B cell (primary cell): ENCODE results near the gene GRID2. TPM values are rescaled to one million over a fixed set of nuclear protein-coding genes. Genes with fewer than 3 reads are reported as not detected.

Experiments used
- ATAC-seq: fragments of 200-7000 bp; cut with Tn5 transposase; one replicate; pipeline ENCODE4 v1.10.0; 2021; ENCODE audit warnings: low read depth, mild to moderate bottlenecking, moderate number of reproducible peaks, moderate library complexity
- CTCF ChIA-PET: fragments of 350-600 bp; sonication (Branson Sonifier 250); formaldehyde crosslinking; loops from one replicate; lab custom pipeline; 2021; ENCODE audit warnings: antibody characterized with exemption, inconsistent platforms; lab: Charles Lee
- POLR2A ChIA-PET: fragments of 350-600 bp; sonication (Branson Sonifier 250); formaldehyde crosslinking; loops from one replicate; lab custom pipeline; 2021; ENCODE audit warnings: antibody characterized with exemption; lab: Charles Lee
- DNase-seq: peaks from one replicate; pipeline ENCODE4 v3.0.0; 2013
- H2AFZ ChIP-seq: 2 replicates; pipeline ENCODE4 v1.6.1; 2012; ENCODE audit warnings: mild to moderate bottlenecking, low read depth, low read length; ENCODE audit not compliant: insufficient read depth, poor library complexity, severe bottlenecking
- H3K27ac ChIP-seq, 2 donors: 1 replicate in 1 of 2; 2 replicates in 1 of 2; pipeline ENCODE4 v1.5.1; 2012 to 2013; ENCODE audit warnings: low read length in 2 of 2, mild to moderate bottlenecking in 2 of 2, moderate library complexity in 1 of 2
- H3K27me3 ChIP-seq, 4 experiments: fragments of 200-600 bp in 1 of 4; sonication (generic) in 1 of 4; replicated peaks in 1 of 4; 1 replicate in 2 of 4; 2 replicates in 2 of 4; pipeline versions ENCODE4 v1.6.1 to v1.7.0; 2013 to 2016; ENCODE audit warnings: low read length in 3 of 4, mild to moderate bottlenecking in 2 of 4, mixed read lengths in 1 of 4, moderate library complexity in 1 of 4; ENCODE audit not compliant: insufficient read depth in 4 of 4, control insufficient read depth in 3 of 4; ENCODE audit errors: control extremely low read depth in 1 of 4
- H3K36me3 ChIP-seq, 2 experiments: replicated peaks in 1 of 2; 1 replicate in 1 of 2; 2 replicates in 1 of 2; pipeline versions ENCODE4 v1.6.1 to v1.7.1; 2013; ENCODE audit warnings: low read length in 1 of 2; ENCODE audit not compliant: insufficient read depth in 2 of 2, control insufficient read depth in 1 of 2; ENCODE audit errors: control extremely low read depth in 1 of 2, extremely low read depth in 1 of 2
- H3K4me1 ChIP-seq, 2 donors: fragments of 200-600 bp in 1 of 2; sonication (generic) in 1 of 2; 1 replicate in 1 of 2; 2 replicates in 1 of 2; pipeline versions ENCODE4 v1.5.1 to v1.6.1; 2013 to 2017; ENCODE audit warnings: low read length in 2 of 2; ENCODE audit not compliant: control insufficient read depth in 2 of 2, insufficient read depth in 2 of 2
- H3K4me2 ChIP-seq: replicated peaks from 2 replicates; pipeline ENCODE3; 2012; ENCODE audit warnings: mild to moderate bottlenecking, low read depth, low read length; ENCODE audit not compliant: poor library complexity, severe bottlenecking
- H3K4me3 ChIP-seq, 5 experiments: fragments of 200-600 bp in 1 of 5; sonication (generic) in 1 of 5; 1 replicate in 3 of 5; 2 replicates in 2 of 5; pipeline versions ENCODE4 v1.5.1 to v1.7.0; 2011 to 2016; ENCODE audit warnings: low read length in 4 of 5, mild to moderate bottlenecking in 4 of 5, low read depth in 2 of 5, control low read depth in 1 of 5, moderate library complexity in 1 of 5; ENCODE audit not compliant: insufficient read depth in 1 of 5; ENCODE audit errors: control extremely low read depth in 1 of 5, extremely low read depth in 1 of 5
- H3K79me2 ChIP-seq: fragments of 200-600 bp; sonication (generic); one replicate; pipeline ENCODE4 v1.6.0; 2016; ENCODE audit warnings: low read length; ENCODE audit not compliant: control insufficient read depth, insufficient read depth
- H3K9ac ChIP-seq: fragments of 200-600 bp; sonication (generic); 2 replicates; pipeline ENCODE4 v1.6.1; 2017; ENCODE audit warnings: mild to moderate bottlenecking, low read length, moderate library complexity
- H3K9me3 ChIP-seq, 3 donors: one replicate each; pipeline versions ENCODE4 v1.6.1 to v1.7.1; 2013; ENCODE audit warnings: low read length in 2 of 3; ENCODE audit not compliant: control insufficient read depth in 2 of 3, insufficient read depth in 1 of 3; ENCODE audit errors: control extremely low read depth in 1 of 3
- H4K20me1 ChIP-seq: 2 replicates; pipeline ENCODE4 v1.6.0; 2012; ENCODE audit warnings: mild to moderate bottlenecking, low read length; ENCODE audit not compliant: insufficient read depth, control insufficient read depth, poor library complexity, severe bottlenecking
- H3K27ac Mint-ChIP-seq: one replicate; pipeline ENCODE4 v1.8.0; 2021; ENCODE audit warnings: mixed read lengths
- H3K27me3 Mint-ChIP-seq: one replicate; pipeline ENCODE4 v1.8.0; 2021; ENCODE audit warnings: mixed read lengths
- H3K4me1 Mint-ChIP-seq: one replicate; pipeline ENCODE4 v1.8.0; 2021; ENCODE audit warnings: mixed read lengths
- H3K4me3 Mint-ChIP-seq: one replicate; pipeline ENCODE4 v1.8.0; 2021; ENCODE audit warnings: mixed read lengths
- H3K9me3 Mint-ChIP-seq: one replicate; pipeline ENCODE4 v1.8.0; 2022; ENCODE audit warnings: mixed read lengths; ENCODE audit not compliant: insufficient read depth
- CTCF ChIP-seq: fragments of 200-600 bp; IDR thresholded peaks from one replicate; pipeline ENCODE4 v1.8.0; 2022; ENCODE audit warnings: antibody characterized with exemption, mild to moderate bottlenecking
- EZH2 ChIP-seq: IDR thresholded peaks from 2 replicates; pipeline ENCODE4 v1.6.1; 2012; ENCODE audit warnings: borderline replicate concordance, low read depth, mild to moderate bottlenecking, moderate library complexity, low read length; ENCODE audit not compliant: insufficient read depth, poor library complexity, severe bottlenecking
- WGBS: methylation state at CpG from one replicate; pipeline ENCODE4 v1.1.5; 2013; ENCODE audit warnings: missing lambda C conversion rate; ENCODE audit not compliant: insufficient coverage; 5-methylcytosine and 5-hydroxymethylcytosine counted together
- intact Hi-C: fragments of 100-400 bp; cut with micrococcal nuclease; formaldehyde crosslinking; loops from one replicate; pipeline ENCODE4 v1.10.0; 2022
- polyA plus RNA-seq: library from polyadenylated mRNA; depleted of rRNA; stranded (reverse); fragments of >200 nt; gene quantifications from 2 replicates; pipeline ENCODE4 v1.2.3, GENCODE V29; 2012
- total RNA-seq, 2 donors: library from RNA; stranded (reverse); fragments of 120-200 nt in 1 of 2; gene quantifications; 1 replicate in 1 of 2; 2 replicates in 1 of 2; pipeline versions ENCODE4 v1.2.3 to v1.2.4, GENCODE V29; 2013 to 2022

GRID2 gene
- total and polyA plus RNA-seq, 2 donors (not counting 1 experiment from before 2014, with no cell fraction given) = not detected

GRCh38 chr4:92618968-92619367 is 315.2 kb downstream of the GRID2 start:
- ATAC-seq = no peak
- 64% methylated on average over 1 of the region's 2 CpGs for WGBS
- H3K4me1 Mint-ChIP-seq = no peaks in the 10 kb centered on the region
- ChIA-PET POLR2A (no interaction called here), CTCF (no interaction called here)
- H3K4me3 Mint-ChIP-seq = no peak overlapping the region
- no peak overlapping the region for H3K27ac ChIP-seq
- H3K9me3 ChIP-seq = no peaks in the 10 kb centered on the region
- no peaks in the 10 kb centered on the region for H4K20me1 ChIP-seq
- no peak for DNase-seq
- H3K9me3 Mint-ChIP-seq = peaks cover 2% of the 10 kb centered on the region
- H3K4me1 ChIP-seq = no peaks in the 10 kb centered on the region
- no peak overlapping the region for H3K9ac ChIP-seq
- no peak overlapping the region for H2AFZ ChIP-seq
- H3K79me2 ChIP-seq = no peaks in the 10 kb centered on the region
- no peaks in the 10 kb centered on the region for H3K36me3 ChIP-seq
- intact Hi-C loops = no loop called here
- H3K27ac Mint-ChIP-seq = no peak overlapping the region
- H3K4me2 ChIP-seq = no peak overlapping the region
- TF ChIP-seq EZH2 = no peak
- TF ChIP-seq CTCF = no peak
- H3K27me3 ChIP-seq = no peaks in the 10 kb centered on the region
- no peaks in the 10 kb centered on the region for H3K27me3 Mint-ChIP-seq
- H3K4me3 ChIP-seq = no peak overlapping the region

- Histone ChIP-seq H3K27me3 (no peaks in the 10 kb centered on the region), H4K20me1 (no peaks in the 10 kb centered on the region), H3K36me3 (no peaks in the 10 kb centered on the region), H2AFZ (no peak overlapping the region), H3K4me1 (no peaks in the 10 kb centered on the region), H3K4me3 (no peak overlapping the region), H3K27ac (no peak overlapping the region), H3K9me3 (no peaks in the 10 kb centered on the region), H3K79me2 (no peaks in the 10 kb centered on the region), H3K4me2 (no peak overlapping the region), H3K9ac (no peak overlapping the region)
- H3K27me3 Mint-ChIP-seq = no peaks in the 10 kb centered on the region
- TF ChIP-seq EZH2 = no peak
- TF ChIP-seq CTCF = no peak
- H3K27ac Mint-ChIP-seq = no peak overlapping the region
- CTCF ChIA-PET = no interaction called here
- POLR2A ChIA-PET = no interaction called here
- H3K9me3 Mint-ChIP-seq = peaks cover 5% of the 10 kb centered on the region
- DNase-seq (no peak), ATAC-seq (no peak)
- no peaks in the 10 kb centered on the region for H3K4me1 Mint-ChIP-seq
- no peak overlapping the region for H3K4me3 Mint-ChIP-seq
- intact Hi-C loops = no loop called here
- no CpG with 5 or more reads among the region's 2 CpGs for WGBS
These were observed 325.5 kb downstream of the GRID2 start for GRCh38 chr4:92629302-92629701.
